ENCODE measurements around the gene RAVER2.

DNA sequence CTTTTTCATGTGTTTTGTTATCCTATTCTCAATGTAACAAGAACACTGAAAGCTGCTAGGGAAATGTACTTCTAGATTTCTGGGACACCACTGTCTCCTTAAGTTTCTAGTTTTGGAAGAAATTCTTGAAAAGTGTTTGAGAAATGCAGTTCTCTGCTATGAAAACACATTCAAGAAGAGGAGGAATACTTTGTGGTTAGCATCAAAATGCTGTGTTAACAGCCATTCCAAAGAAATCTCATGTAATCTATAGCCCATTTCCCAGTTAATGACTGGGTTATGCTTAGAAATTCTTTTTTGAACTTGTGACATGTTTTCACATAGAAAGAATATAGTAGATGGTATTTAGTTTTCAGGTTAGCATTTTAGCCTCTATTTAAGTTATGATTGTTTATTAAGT is 6.0 kb downstream of the RAVER2 start:
- no peak for TF ChIP-seq POLR2AphosphoS5 (IDR thresholded peaks at IDR 0.05; ENCODE audit: low read depth)
- TF ChIP-seq, protein P1, sequence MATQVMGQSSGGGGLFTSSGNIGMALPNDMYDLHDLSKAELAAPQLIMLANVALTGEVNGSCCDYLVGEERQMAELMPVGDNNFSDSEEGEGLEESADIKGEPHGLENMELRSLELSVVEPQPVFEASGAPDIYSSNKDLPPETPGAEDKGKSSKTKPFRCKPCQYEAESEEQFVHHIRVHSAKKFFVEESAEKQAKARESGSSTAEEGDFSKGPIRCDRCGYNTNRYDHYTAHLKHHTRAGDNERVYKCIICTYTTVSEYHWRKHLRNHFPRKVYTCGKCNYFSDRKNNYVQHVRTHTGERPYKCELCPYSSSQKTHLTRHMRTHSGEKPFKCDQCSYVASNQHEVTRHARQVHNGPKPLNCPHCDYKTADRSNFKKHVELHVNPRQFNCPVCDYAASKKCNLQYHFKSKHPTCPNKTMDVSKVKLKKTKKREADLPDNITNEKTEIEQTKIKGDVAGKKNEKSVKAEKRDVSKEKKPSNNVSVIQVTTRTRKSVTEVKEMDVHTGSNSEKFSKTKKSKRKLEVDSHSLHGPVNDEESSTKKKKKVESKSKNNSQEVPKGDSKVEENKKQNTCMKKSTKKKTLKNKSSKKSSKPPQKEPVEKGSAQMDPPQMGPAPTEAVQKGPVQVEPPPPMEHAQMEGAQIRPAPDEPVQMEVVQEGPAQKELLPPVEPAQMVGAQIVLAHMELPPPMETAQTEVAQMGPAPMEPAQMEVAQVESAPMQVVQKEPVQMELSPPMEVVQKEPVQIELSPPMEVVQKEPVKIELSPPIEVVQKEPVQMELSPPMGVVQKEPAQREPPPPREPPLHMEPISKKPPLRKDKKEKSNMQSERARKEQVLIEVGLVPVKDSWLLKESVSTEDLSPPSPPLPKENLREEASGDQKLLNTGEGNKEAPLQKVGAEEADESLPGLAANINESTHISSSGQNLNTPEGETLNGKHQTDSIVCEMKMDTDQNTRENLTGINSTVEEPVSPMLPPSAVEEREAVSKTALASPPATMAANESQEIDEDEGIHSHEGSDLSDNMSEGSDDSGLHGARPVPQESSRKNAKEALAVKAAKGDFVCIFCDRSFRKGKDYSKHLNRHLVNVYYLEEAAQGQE (IDR thresholded peaks at IDR 0.05; ENCODE audit: insufficient replicate concordance, low read depth), result no peak
- TF ChIP-seq, protein P2, sequence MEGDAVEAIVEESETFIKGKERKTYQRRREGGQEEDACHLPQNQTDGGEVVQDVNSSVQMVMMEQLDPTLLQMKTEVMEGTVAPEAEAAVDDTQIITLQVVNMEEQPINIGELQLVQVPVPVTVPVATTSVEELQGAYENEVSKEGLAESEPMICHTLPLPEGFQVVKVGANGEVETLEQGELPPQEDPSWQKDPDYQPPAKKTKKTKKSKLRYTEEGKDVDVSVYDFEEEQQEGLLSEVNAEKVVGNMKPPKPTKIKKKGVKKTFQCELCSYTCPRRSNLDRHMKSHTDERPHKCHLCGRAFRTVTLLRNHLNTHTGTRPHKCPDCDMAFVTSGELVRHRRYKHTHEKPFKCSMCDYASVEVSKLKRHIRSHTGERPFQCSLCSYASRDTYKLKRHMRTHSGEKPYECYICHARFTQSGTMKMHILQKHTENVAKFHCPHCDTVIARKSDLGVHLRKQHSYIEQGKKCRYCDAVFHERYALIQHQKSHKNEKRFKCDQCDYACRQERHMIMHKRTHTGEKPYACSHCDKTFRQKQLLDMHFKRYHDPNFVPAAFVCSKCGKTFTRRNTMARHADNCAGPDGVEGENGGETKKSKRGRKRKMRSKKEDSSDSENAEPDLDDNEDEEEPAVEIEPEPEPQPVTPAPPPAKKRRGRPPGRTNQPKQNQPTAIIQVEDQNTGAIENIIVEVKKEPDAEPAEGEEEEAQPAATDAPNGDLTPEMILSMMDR (IDR thresholded peaks at IDR 0.05; ENCODE audit: insufficient read depth, low read length), result no peak
- no peak for TF ChIP-seq GABPA (IDR thresholded peaks at IDR 0.05; ENCODE audit: low read depth)

Measured in HL-60 (cell line).